CD4-positive, alpha-beta T cell treated with Interleukin-6 at 100 ng/mL for 8 hours (primary cell): ENCODE results near the gene TFDP1.

Source experiments
- DNase-seq: peaks from one replicate; pipeline ENCODE4 v3.0.0-alpha.2; 2020; ENCODE audit warnings: mixed read lengths, low spot score

Gene TFDP1

GRCh38 chr13:113598481-113598880 is 13.9 kb downstream of the TFDP1 start:
- DNase-seq = no peak

DNA sequence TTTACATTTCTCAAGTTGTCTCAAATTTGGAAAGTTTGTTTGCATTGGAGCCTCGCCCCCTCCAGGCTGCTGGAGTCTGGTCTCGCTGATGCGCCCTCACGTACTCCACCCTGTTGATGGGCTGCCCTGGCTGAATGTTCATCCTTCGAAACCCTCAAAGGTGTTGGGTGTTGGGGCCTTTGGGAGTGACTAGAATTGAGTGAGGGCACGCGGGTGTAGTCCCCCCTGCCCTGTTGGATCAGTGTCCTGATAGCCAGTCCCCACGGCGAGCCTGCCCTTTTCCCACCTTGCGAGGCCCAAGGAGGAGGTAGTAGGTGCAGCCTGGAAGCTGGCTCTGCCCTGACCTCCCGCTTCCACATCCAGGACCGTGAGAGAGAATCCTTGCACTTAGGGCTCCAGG is 14.8 kb downstream of the TFDP1 start:
- no peak for DNase-seq

DNA sequence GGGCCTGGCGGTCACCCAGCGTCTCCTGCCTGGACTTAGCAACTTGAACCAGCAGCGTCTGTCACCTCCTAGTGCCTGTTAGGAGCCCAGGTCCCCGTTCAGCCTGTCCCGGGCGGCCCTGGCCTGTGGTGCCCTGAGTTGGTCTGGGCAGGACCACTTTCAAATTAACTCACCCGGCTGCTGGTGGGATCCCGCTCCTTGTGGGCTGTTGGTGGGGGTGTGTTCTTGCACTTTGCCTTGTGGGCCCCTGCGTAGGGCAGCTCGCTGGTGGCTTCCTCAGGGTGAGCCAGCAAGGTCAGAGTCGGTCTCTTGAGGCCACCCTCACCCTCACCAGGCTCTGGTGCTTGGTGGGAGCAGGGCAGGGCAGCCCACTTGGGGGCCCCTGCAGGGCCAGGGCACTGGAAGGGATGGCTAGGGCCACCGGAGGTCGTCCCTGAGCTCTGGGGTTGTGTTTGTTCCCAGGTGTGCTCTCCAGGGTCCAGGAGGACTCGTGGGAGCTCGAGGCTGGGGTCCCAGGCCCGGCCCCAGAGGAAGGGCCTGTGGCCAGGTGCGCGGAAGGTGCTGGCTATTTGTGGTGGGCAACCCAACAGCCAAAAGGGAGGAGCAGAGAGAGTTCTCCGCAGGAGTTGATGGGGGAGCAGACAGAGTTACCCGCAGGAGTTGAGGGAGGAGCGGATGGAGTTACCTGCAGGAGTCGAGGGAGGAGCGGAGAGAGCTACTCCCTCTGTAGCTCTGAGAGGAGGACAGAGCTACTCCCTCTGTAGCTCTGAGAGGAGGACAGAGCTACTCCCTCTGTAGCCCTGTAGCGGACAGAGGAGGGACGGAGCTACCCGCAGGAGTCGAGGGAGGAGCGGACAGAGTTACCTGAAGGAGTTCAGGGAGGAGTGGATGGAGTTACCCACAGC is 16.9 kb downstream of the TFDP1 start:
- no peak for DNase-seq

DNA sequence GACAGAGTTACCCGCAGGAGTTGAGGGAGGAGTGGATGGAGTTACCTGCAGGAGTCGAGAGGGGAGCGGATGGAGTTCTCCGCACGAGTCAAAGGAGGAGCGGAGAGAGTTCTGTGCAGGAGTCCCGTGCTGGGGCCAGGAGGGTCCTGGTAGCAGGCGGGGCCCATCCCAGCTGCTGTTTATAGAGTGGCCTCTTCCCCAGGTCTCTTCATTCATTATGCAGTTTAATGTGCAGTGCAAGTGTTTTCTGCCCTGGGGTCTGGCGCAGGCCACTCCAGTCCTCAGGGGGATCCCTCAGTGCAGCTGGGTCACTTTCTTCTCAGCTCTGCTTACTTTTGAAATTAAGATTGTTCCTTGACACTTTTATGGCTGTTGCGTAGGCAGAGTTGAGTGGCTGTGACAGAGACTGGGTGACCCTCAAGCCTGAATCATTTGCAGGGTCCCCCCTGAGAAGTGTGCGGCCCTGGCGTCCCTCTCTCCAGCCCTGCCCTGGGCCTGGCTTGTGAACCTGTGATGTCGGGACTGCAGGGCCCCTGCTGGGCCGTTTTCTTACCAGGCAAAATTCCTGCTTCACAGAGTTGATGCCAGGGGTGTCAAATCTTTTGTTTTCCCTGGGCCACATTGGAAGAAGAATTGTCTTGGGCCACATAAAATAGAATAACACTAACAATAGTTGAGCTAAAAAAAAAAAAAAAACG is 17.9 kb downstream of the TFDP1 start:
- DNase-seq = no peak

GRCh38 chr13:113603116-113603710 is 18.7 kb downstream of the TFDP1 start:
- DNase-seq = no peak

DNA sequence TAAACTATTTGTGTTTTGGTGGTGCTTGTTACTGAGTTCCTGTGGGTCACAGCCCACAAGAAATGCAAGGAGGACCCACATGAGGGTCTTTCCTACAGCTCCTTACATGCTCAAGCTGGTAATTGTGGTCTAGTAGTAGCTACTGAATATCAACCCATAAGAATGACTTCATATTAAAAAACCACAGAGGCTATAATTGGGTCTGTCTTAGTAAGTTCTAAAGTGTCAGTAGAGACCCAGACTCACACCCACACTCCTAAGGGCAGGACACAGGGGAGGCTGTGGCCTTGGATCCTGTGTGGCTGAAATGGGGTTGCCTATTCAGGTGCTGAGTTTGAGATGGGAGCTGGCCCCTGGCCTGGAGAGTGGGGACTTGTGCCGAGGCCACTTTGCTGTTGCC is 19.6 kb downstream of the TFDP1 start:
- DNase-seq = no peak

DNA sequence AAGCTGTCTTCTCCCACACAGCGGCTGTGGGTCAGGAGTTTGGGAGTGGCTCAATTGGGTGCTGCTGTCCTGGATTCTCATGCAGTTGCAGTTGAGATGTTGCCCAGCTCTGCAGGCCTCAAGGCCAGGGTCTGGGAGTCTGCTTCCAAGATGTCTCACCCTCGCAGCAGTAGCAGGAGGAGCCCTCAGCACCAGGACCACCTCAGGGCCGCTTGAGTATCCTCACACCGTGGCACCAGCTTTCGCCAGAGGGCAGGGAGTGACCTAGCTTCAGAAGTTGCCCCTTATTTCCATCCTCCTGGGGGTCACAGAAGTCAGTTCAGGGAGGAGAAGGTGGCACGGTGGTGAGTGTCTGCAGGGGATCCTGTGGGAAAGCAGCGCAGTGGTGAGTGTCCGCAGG is 20.9 kb downstream of the TFDP1 start:
- no peak for DNase-seq

- no peak for DNase-seq
Measured at GRCh38 chr13:113605866-113606438, 21.4 kb downstream of the TFDP1 start.

GRCh38 chr13:113607056-113607888 is 22.7 kb downstream of the TFDP1 start:
- DNase-seq = no peak

DNA sequence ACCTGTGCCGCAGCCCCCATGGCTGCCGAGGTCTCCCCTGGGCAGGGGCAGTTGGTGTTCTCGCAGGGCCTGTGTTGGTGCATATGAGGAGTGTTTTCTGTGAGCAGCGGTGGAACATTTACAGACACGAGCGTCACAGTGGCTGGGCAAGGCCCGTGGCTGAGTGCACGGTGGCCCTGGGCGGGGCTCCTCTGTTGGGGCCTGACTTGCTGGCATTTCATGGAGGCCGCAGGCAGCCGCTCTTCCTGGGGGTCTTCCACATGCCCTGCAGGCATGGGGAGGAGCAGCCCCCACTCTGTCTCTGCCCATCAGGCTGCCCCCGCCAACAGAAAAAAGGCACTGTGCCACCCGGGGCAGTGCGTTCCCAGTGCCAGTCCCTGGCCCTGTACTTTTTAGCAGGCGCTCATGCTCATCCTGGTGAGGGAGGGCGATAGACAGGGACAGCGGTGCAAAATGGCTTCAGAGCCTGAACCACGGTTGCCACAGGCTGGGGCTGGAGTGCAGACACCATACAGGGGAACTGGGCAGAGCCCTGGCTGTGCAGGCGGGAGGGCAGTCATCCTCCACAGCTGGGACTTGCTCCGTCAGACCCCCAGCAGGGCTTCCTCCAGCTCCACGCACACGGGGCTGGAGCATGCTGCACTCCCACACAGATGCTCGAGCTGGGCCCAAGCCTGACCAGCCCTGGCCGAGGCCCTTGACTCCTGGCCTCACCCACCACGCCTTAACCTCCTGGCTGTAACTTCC is 23.5 kb downstream of the TFDP1 start:
- DNase-seq = no peak

GRCh38 chr13:113608967-113609533 is 24.5 kb downstream of the TFDP1 start:
- DNase-seq = no peak

DNA sequence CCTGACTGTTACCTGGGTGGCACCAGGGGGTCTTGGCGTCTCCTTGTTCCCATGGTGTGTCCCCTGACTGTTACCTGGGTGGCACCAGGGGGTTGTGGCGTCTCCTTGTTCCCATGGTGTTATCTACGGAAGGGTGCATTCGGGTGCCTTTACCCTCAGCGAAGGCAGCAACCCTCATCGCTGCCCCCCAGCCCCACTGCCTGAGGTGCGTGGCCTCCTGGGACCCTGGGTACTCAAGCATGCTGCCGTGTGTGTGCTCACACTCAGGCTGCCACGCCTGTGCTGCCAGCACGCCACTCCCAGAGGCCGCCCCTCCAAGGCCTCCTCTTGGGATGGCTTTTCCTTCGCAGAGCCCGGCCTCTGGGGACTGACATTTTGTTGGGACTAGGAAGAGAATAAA is 25.1 kb downstream of the TFDP1 start:
- DNase-seq = no peak

GRCh38 chr13:113610266-113610665 is 25.7 kb downstream of the TFDP1 start:
- no peak for DNase-seq

DNA sequence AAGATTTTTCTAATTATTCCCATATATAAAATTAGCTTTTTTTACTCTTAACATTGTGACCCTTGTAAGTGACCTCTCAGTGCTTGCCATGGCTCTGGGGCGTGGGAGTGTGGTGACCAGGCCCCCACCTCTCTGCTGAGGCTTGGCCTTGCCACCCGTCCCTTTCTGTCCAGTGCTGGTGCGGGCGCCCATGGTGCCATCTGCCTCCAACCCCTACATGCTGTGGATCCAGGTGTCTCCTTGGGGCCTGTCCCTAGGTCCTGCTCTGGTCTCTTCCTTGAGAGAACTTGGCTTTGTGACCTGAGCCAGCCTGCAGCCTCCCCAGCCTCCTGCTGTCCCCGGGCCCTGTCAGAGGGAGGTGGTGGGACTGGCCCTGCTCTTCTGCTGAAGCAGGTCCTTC is 27.4 kb downstream of the TFDP1 start:
- no peak for DNase-seq

DNA sequence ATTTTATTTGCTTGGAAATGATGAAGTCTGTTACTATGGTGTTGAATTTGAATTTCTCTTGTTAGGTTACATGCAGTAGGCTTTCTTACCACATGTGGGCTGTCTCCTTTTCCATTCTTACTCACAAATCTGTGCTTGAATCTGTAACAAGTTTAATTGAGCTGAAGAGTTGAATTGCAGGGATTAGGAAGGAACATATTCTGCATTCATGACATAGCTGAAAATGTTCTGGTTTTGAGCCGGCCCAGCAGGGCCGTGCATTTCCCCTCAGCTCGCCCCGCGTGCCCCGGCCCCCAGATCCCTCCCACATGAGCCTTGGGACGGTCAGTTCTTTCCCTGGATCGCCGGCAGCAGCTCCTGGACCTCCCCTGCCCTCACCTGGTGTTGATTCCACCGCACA is 28.1 kb downstream of the TFDP1 start:
- no peak for DNase-seq

- no peak for DNase-seq
Measured at GRCh38 chr13:113613789-113614379, 29.3 kb downstream of the TFDP1 start.

GRCh38 chr13:113616281-113616906 is 31.8 kb downstream of the TFDP1 start:
- no peak for DNase-seq

DNA sequence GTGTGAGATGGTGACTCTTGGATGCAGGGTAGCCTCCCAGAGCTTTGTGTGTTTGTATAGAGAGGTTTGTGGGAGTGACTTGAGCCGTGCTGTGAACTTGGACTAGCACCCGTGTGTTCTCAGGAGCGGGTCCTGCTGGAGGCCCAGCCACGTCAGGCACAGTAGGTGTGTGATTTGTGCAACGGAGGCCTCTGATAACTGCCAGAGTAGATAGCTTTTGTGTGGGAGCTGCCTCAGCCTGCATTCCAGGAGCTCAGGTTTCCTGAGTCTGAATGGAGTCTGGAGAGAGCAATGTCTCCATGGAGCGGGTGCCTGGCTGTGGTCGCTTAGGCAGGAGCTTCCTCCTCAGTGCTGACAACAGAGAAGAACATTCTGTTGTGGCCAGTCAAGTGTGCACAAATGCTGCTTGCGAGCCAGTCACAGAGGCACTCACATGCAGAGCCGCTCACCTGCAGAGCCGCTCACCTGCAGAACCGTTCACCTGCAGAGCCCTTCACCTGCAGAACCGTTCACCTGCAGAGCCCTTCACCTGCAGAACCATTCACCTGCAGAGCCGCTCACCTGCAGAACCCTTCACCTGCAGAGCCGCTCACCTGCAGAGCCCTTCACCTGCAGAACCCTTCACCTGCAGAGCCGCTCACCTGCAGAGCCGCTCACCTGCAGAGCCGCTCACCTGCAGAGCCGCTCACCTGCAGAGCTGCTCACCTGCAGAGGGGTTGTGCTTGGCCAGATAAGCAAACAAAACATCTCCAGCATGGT is 32.6 kb downstream of the TFDP1 start:
- DNase-seq = no peak

DNA sequence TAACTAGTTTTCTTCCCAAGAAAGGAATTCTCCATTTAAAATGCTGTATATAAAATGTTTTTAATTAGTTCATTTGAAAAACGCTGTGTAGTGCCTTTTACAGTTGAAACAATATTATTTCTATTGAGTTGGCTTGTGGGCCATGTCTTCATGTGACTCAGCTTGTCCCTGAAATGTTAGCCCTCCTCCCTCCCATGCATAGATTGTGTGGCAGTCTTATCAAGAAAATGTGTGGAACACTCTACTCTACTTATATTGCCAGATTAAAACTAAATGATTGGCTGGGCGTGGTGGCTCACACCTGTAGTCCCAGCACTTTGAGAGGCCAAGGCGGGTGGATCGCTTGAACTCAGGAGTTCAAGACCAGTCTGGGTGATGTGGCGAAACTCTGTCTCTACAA is 33.4 kb downstream of the TFDP1 start:
- DNase-seq = no peak
